A204.1 (cell line): ENCODE measurements around the gene SORCS2.

Experiments used
- FAIRE-seq: peaks from 2 replicates; lab custom pipeline; 2012; peaks lifted over from hg19 to GRCh38; lab: Jason Lieb, UNC

The SORCS2 gene

GRCh38 chr4:7512946-7513345, 320.6 kb downstream of the SORCS2 start:
- no peak for FAIRE-seq

GRCh38 chr4:7513671-7514070, 321.3 kb downstream of the SORCS2 start:
- FAIRE-seq: no peak

- no peak for FAIRE-seq
Observed at GRCh38 chr4:7514281-7514680, 321.9 kb downstream of the SORCS2 start.

GRCh38 chr4:7514789-7515188, 322.5 kb downstream of the SORCS2 start:
- no peak for FAIRE-seq

GRCh38 chr4:7515390-7515902, 323.1 kb downstream of the SORCS2 start:
- FAIRE-seq: no peak

- FAIRE-seq: no peak
Observed at GRCh38 chr4:7516096-7516772, 323.9 kb downstream of the SORCS2 start.

- FAIRE-seq: no peak
Observed at GRCh38 chr4:7516773-7517144, 324.4 kb downstream of the SORCS2 start.

GRCh38 chr4:7518871-7519637, 326.7 kb downstream of the SORCS2 start:
- no peak for FAIRE-seq

GRCh38 chr4:7519638-7520376, 327.5 kb downstream of the SORCS2 start:
- FAIRE-seq: no peak

- FAIRE-seq: no peak
Observed at GRCh38 chr4:7521666-7522065, 329.3 kb downstream of the SORCS2 start.

- FAIRE-seq: no peak
Observed at GRCh38 chr4:7522452-7523220, 330.3 kb downstream of the SORCS2 start.

- FAIRE-seq: no peak
Observed at GRCh38 chr4:7523526-7523925, 331.2 kb downstream of the SORCS2 start.

- FAIRE-seq: no peak
Observed at GRCh38 chr4:7524064-7524682, 331.8 kb downstream of the SORCS2 start.

GRCh38 chr4:7524843-7525242, 332.5 kb downstream of the SORCS2 start:
- FAIRE-seq: no peak

GRCh38 chr4:7526491-7526890, 334.2 kb downstream of the SORCS2 start:
- FAIRE-seq: no peak

GRCh38 chr4:7526929-7527535, 334.7 kb downstream of the SORCS2 start:
- no peak for FAIRE-seq

- no peak for FAIRE-seq
Observed at GRCh38 chr4:7529368-7530080, 337.2 kb downstream of the SORCS2 start.

GRCh38 chr4:7530082-7530481, 337.7 kb downstream of the SORCS2 start:
- FAIRE-seq: no peak

- no peak for FAIRE-seq
Observed at GRCh38 chr4:7530932-7531639, 338.7 kb downstream of the SORCS2 start.

- no peak for FAIRE-seq
Observed at GRCh38 chr4:7531640-7531994, 339.3 kb downstream of the SORCS2 start.
